D721Med (cell line): Measurements from ENCODE around the gene CDADC1.
"Not testable (repeated sequence)": the region's sequence is repeated elsewhere in the genome, so short reads cannot be mapped to it uniquely, and the experiment has no call there.

ENCODE experiments used
- DNase-seq: peaks from one replicate; pipeline ENCODE4 v3.0.0; 2011; ENCODE audit warnings: low spot score; ENCODE audit not compliant: insufficient read length
- FAIRE-seq: peaks from 2 replicates; lab custom pipeline; 2011; peaks lifted over from hg19 to GRCh38; lab: Jason Lieb, UNC
- CTCF ChIP-seq: IDR thresholded peaks from 2 replicates; pipeline ENCODE4 v1.5.1; 2012; ENCODE audit warnings: mild to moderate bottlenecking, control low read depth; ENCODE audit not compliant: insufficient read depth; ENCODE audit errors: missing control alignments

Gene CDADC1

GRCh38 chr13:49319951-49320350, 72.2 kb downstream of the CDADC1 start:
- no peak for DNase-seq
- no peak for FAIRE-seq
- TF ChIP-seq CTCF: no peak

GRCh38 chr13:49320975-49321374, 73.2 kb downstream of the CDADC1 start:
- no peak for FAIRE-seq
- no peak for DNase-seq
- TF ChIP-seq CTCF: no peak

GRCh38 chr13:49322702-49323101, 75.0 kb downstream of the CDADC1 start:
- no peak for FAIRE-seq

GRCh38 chr13:49323344-49323743, 75.6 kb downstream of the CDADC1 start:
- no peak for TF ChIP-seq CTCF
- FAIRE-seq (no peak), DNase-seq (no peak)

More at GRCh38 chr13:49322702-49323101, 75.0 kb downstream of the CDADC1 start:
- no peak for DNase-seq
- TF ChIP-seq CTCF: no peak

GRCh38 chr13:49326222-49326917, 78.6 kb downstream of the CDADC1 start:
- no peak for DNase-seq
- no peak for FAIRE-seq
- TF ChIP-seq CTCF: no peak

- not testable (repeated sequence) for DNase-seq, FAIRE-seq
Observed at GRCh38 chr13:49327145-49327544, 79.4 kb downstream of the CDADC1 start.

GRCh38 chr13:49329831-49330545, 82.3 kb downstream of the CDADC1 start:
- no peak for FAIRE-seq
- DNase-seq: no peak
- no peak for TF ChIP-seq CTCF
